Stimulated activated CD4-positive, alpha-beta T cell treated with anti-CD3 and anti-CD28 coated beads, Interleukin-1b, Interleukin-23, amount 100 ng/mL, for 48 hours (primary cell): ENCODE results near the gene TLN1.

Source experiments
- DNase-seq: peaks from one replicate; pipeline ENCODE4 v3.0.0-alpha.2; 2020

TLN1 gene, protein sequence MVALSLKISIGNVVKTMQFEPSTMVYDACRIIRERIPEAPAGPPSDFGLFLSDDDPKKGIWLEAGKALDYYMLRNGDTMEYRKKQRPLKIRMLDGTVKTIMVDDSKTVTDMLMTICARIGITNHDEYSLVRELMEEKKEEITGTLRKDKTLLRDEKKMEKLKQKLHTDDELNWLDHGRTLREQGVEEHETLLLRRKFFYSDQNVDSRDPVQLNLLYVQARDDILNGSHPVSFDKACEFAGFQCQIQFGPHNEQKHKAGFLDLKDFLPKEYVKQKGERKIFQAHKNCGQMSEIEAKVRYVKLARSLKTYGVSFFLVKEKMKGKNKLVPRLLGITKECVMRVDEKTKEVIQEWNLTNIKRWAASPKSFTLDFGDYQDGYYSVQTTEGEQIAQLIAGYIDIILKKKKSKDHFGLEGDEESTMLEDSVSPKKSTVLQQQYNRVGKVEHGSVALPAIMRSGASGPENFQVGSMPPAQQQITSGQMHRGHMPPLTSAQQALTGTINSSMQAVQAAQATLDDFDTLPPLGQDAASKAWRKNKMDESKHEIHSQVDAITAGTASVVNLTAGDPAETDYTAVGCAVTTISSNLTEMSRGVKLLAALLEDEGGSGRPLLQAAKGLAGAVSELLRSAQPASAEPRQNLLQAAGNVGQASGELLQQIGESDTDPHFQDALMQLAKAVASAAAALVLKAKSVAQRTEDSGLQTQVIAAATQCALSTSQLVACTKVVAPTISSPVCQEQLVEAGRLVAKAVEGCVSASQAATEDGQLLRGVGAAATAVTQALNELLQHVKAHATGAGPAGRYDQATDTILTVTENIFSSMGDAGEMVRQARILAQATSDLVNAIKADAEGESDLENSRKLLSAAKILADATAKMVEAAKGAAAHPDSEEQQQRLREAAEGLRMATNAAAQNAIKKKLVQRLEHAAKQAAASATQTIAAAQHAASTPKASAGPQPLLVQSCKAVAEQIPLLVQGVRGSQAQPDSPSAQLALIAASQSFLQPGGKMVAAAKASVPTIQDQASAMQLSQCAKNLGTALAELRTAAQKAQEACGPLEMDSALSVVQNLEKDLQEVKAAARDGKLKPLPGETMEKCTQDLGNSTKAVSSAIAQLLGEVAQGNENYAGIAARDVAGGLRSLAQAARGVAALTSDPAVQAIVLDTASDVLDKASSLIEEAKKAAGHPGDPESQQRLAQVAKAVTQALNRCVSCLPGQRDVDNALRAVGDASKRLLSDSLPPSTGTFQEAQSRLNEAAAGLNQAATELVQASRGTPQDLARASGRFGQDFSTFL (N-terminal part only)

DNA sequence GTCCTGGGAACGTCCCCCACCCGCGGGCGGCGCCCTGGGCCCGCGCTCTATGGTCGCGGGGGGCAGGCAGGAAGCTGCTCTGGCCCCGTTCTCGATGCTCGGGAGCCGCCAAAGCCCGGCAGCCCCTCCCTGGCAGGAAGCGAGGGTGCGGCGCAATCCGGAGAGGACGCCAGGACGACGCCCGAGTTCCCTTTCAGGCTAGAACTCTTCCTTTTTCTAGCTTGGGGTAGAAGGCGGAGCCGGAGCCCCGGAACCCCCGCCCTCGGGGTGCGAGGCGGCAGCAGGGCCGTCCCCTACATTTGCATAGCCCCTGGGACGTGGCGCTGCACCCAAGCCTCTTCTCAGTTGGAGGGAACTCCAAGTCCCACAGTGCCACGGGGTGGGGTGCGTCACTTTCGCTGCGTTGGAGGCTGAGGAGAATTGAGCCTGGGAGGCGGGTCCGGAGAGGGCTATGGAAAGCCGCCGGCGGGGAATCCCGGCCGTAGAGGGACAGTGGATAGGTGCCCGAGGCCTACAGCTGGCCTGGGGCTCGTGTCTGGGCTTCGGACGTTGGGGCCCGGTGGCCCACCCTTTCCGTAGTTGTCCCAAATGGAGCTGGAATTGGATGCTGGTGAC lies at the start of gene TLN1, which contains the start of gene CREB3:
TSS of gene TLN1 (minus strand) at position 11 of the 615 bp plus-strand sequence. CDS start 6,501 bp downstream, outside the sequence.
TSS of gene CREB3 (plus strand) at position 482 of the 615 bp plus-strand sequence. CDS start at position 589, 107 bp downstream.
- peak; percentile 98 for DNase-seq

DNA sequence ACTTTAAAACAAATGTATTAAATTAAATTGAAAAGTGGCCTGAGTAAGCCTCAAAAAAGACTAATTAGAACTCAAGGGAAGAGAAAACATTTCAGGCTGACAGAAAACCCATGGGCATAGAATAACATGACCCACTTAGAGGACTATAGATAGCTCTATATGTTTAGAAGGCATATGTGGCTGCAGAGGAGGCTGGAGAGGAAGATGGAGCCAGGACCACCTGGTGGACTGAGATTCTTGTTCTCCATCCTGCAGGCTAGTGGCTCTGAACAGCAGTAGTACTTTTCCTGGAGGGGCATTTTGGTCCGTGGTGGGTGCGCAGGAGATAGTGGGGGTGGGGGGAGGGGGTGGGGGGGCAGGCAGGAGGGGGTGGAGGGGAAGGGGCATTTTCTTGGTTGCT lies 49.1 kb upstream of the TLN1 start:
- DNase-seq, result no peak

DNA sequence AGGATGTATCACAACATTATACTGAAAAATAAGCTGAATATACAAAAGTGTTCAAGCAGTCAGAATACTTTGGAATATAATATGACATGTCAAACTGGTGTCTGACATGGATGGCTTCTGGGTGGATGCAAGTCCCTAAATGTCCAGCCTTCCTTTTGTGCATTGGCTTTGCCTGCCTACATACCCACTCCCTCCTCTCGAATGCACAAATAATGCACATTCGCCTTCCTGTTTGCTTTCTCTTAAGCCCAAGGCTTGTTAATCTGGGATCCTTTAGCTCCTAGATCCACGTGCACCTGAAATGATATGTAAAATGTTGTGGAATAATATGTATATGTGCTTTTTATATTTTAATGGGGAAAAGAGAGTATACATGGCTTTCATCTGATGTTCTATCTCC lies 46.5 kb upstream of the TLN1 start:
- DNase-seq, result no peak

DNA sequence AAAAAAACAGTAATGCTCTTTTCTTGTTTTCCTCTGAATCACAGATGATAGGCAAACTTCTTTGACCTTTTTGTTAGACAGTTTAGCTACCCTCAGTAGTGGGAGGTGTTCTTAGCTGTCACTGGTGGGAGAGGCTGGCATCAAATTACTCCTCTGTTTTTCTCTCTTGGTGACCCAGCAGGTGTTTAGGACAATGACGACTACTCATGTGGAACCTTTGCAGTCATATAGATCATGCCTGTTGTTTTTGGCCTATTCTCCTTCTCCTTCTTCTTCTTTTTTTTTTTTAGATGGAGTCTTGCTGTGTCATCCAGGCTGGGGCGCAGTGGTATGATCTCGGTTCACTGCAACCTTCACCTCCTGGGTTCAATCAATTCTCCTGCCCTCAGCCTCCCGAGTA lies 44.0 kb upstream of the TLN1 start:
- DNase-seq, result no peak

DNA sequence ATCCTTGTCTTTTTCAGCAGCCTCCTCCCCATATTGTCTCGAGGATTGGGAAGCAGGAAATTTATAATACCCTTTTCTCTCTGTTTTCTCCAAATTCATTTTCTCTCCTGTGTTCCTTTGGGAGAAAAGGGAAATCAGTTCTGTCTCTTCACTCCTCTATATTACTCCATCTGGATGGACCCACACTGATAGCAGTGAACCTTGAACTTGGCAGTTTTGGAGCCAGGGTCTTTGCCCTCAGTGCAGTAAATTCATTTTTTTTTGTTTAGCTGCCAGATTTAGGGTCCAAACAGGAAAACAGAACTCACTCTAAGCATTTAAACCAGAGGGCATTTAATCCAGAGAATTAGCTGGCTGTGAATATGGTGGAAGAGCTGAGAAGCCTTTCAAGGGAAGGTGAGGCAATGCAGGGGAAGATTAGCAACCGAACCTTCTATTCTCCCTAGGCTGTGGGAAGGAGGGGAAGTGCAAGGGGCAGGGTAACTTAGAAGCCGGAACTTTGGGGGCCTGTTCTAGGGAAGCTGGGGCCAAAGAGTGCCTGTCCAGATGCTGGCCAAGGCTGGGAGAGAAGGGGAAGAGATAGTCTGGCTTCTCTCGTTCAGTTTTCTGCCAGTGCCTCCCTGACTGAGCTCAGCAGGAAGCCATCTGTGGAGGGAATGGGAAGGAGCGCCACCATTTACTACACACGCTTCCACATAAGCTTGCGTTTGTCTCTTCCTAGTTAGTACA lies 43.1 kb upstream of the TLN1 start:
- no peak for DNase-seq

DNA sequence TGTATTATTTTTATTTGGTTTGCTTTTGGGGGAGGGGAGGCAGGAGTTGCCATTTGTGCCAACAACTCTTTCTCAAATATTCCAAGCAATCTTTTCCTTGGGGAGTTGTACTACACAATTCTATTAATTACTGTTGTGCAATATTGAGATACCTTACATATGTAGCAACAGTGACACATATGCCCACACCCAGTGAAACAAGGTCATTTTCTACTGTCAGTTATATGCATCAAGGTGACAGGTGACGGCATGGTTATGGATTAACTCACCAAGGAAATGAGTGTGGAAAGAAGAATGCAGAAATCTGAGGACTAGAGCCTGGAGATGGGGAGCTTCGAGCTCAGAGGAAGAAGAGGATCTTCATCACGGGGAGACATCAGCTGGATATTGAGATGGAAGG lies 39.9 kb upstream of the TLN1 start:
- DNase-seq, result no peak

DNA sequence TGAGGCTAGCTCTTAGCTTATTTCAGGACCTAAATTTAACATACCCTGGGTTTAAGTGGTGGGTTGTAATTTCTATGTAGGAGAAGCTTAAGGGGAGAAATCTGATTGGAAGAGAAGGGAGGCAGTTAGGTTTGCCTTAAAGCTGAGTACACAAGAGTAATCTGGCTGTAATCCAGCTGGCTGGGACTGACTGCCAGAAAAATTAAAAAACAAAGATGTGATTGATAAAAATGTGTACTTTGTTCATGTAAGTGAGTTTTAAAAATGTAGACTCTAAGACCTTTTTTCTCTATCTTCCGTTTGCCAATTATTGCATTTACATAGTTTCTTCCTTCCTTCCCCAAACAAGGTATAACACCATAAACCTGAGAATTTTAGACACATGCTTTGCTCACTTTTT lies 39.5 kb upstream of the TLN1 start:
- DNase-seq, result no peak

DNA sequence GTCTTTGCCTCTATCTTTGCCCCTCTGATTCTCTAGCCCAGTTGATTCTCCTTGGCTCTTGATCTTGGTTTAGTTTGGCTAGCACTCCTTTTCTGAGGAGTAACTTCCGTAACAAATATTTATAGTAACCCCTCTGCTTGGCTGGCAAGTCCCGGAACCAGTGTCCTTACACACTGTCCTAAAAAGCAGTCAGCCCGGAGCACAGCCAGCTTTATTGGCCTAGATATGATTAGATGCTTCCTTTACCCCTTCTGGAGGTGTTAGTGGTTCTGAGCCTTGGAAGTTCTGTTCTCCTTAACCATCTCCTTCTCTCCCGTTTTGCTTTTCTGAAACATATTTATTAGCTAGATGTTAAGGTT lies 39.1 kb upstream of the TLN1 start:
- DNase-seq, result no peak

DNA sequence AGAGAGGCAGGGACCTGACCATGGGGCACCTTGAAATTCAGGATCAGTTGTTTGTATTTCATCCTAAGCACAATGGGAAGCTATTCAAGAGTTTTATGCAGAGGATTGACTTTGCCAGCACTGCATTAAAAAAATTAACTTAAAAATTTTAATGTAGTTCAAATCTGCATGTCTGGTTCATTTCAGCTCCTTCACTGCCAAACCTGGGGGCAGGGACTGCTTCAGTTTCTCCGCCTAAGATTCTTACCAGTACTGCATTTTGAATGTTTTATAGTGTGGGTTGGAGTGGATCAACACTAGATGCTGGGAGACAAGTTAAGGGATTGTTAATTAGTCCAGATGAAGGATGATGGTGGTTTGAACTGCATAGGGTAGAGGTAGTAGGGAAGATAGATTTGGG lies 37.8 kb upstream of the TLN1 start:
- no peak for DNase-seq

DNA sequence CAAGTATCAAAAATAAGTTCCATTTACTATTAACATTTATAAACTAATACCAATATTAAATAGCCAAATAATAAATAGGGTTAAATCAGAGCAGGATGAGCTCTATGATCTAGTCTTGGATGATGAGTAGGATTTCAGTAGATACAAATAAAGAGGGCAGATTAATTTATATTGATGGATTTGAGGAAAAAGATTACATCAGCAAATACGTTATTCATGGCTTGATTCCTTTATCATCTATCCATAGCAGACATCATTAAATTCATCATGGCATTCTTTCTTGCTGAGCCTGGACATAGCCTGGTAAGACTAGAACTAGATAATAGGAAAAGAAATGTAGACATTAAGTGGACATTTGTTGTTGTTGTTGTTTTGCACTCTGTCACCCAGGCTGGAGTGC lies 35.5 kb upstream of the TLN1 start:
- no peak for DNase-seq

DNA sequence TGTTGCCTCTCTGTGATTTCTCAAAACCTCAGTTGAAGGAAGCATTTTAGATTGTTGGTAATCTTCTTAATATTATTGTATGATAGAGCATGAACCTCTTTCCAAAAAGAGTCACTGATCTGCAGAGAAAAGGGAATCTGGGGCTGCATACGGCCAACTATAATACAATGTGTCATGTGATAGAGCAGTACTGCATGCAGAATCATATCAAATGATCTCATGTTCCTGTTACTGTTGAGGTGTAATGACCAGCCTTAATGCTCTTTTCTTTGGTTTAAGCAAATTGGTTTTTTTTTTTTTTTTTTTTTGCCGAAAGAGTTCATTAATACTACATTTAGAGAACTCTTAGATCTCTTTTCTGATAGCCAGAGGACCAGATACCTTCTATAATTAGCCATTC lies 35.0 kb upstream of the TLN1 start:
- DNase-seq, result no peak

DNA sequence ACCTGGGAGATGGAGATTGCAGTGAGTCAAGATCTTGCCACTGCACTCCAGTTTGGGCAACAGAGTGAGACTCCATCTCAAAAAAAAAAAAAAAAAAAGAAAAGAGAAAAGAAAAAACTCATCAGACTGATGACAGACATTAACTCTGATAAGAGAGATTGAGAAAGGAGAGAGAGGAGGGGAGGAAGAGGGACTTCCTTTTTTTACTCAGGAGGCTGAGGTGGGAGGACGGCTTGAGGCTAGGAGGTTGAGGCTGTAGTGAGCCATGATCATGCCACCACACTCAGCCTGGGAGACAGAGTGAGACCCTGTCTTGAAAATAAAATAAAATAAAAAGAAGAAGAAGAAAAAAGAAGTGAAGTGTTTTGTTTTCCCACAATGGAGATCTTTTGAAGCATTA lies 31.8 kb upstream of the TLN1 start:
- no peak for DNase-seq

DNA sequence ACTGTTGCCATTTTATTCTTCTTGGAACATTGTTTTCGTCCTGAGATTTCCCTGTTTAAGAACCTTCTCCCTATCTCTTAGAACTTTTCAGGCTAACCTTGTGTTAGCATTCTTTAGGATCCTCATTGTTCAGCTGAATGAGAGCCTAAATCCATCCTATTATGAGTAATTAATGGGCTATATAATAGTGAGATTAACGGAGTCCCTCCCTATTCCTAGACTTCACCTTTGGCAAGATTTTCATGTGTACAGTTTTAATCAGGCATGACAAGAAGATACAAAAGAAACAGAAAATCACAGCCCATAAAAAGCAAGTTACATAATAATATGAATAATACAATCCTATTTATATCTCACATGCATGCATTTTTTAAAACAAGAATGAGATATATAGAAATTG lies 31.2 kb upstream of the TLN1 start:
- DNase-seq, result no peak

DNA sequence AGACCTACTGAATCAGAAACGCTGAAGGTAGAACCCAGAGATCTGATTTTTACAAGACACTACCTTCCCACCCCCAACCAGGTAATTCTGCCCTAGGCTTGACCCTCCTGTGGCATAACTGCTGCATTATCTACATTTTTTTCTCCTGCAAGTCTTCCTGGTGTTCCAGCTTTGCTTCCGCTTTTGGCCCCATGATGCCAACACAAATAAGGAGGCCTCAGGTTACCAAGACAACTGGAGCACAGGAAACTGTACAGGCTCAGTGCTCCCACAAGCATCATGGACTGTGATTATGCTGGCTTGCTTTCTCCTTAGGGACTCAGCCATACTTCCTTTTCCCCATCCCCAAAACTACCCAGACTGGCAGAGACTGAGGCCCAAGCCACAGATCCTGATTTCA lies 28.7 kb upstream of the TLN1 start:
- no peak for DNase-seq

DNA sequence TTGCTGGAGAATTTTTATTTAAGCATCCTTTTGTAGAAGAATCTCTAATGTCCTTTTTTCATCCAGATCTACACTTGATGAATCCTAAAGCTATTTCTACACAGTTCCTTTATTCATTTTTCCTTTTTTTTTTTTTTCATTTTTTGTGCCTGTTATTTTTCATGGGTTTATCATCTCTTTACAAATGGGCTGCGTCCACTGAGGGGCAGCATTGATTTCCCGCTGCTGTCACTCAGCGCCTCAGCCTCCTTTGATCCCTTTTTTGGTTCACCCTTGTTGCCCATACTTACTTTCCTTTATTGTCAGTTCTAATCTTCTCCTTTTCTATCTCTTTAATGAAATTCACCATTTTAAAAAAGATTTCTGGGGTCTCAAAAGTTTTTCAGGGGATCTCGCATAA lies 27.8 kb upstream of the TLN1 start:
- DNase-seq, result no peak

DNA sequence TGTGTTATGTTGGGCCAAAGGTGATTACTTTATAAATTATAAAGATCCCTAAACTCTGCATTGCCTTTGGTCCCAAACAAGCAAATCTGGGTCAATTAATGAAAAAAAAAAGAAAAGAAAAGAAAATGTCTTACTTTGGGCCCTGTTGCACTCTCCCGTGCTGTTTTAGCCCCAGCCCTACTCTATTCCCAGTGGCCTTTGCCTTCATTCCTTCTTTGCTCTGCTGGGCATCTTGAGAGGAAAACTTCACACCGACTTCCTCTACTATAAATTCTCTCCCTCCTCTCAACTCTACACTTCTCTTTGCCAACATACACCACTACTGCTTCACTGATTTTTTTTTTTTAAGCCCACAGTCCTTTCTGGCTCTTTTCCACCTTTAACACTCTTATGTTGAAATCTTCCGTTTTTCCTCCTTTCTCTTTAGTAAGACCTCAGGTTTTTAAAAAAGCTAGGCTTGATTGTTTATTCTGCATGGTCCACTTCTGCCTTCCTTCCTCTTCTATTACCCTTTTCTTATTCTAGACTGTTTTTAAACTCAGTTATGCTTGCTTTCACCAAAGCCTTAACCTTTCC lies 26.6 kb upstream of the TLN1 start:
- no peak for DNase-seq

DNA sequence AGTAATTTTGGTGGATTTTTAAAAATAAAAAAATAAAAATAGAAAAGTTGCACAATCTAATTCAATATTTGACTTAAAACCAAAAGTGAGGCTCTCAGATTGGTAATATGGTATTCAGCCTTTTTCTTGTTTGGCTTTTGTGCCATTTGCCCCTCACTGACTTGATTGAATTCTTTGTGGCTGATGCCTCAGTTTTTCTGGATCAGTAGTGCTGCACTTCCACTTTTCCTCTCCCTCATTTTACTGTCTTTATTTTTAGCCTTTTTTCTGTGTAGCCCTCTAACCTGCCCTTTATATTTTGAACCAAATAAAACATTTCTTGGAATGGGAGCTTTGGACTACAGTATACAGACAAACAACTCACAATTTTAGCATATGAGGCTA lies 25.9 kb upstream of the TLN1 start:
- DNase-seq, result no peak

DNA sequence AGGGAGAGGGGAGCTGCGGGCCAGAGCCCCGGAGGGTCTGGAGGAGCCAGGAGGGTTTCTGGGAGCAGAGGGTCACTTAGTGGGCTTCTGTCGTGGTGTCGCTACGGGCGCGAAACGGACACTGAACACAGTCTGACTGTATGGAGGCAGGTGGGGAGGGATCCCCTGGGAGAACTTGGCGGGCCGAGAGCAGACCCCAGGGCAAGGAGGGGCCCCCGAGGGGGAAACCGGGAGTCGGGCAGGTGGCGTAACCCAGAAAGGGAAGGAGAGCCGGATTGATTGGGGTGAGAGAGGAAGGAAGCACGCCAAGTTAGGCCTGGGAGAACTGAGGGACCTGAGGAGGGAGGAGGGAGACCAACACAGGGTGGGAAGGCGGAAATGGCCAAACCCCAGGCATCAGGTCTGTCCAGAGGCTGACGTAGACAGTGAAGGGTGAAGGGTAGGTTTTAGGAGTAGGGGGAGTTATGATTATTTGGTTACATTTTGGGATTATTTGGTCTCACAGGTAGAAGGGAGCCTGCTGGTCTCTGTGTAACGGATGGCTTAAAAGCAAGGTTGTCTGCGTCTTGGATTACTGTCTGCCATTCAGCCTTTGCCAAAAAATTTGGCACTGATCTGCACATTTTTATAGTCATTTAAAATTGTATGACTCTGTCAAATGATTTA lies 25.4 kb upstream of the TLN1 start:
- peak; percentile 25 for DNase-seq

DNA sequence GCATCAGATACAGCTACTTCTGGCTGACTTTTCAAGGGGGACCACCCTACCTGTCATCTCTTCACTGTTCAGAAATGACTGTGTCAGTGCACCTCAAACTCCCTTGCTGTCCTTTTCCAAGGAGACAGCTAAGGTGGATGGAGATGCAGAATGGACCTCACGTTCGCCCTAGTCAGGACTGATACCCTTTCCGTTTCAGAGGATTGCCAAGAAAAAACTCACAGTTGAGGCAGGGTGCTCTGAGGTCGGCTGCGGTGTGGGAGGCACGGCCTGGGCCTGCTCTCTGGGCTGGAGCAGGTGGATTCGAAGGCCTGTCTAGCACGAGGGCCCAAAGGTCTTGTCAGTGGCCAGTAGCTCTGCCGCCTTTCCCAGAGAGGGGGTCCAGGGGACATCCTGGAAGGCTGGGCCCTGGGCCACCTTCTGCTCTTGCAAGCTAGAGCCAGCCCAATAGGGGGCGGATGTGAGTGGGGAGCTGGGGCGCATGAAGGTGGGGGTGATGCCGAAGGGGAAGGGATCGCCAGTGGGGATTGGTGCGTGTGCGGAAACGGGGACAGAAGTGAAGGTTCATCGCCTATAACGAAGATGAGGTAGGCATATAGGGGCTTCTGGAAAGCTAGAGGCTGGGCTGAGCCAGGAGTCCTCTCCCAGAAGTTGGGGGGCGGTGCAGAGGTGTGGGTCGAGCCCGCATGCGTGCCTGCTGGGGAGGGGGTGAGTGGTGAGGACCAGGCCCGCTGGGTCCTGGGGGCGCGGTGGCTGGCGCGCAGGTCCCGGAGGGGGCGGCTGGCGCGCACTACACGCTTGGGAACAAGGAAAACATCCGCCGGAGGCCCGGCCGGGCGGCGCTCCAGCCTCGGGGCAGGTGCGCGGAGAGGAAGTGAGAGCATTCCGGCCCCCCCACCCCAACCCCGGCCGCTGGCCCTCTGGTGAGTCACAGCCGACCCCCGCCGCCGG lies 24.6 kb upstream of the TLN1 start:
- DNase-seq, result peak; percentile 82

DNA sequence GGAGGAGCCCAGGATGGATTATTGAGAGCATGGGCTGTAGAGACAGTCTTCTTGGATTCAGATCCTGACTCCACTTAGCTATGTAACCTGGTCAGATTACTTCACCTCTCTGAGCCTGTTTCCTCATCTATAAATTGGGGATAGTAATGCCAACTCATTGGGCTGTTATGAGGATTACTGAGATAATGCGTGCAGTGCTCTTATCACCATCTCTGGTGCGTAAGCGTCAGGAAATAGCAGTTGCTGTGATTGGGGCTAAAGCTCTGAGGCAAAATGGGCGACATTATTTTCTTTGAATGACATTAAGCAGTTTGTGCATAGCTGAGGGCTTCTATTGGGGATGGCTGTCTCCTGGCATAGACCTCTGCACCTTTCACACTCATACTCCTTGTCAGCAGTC lies 23.1 kb upstream of the TLN1 start:
- DNase-seq, result no peak
